ENCODE measurements around the gene CFHR3. TPM values are rescaled to one million over a fixed set of nuclear protein-coding genes. Genes with fewer than 3 reads are reported as not detected.

CFHR3 gene
- total RNA-seq = under 1 TPM in 1 of 9 donors, not detected in 8; 0.21 TPM
- under 1 TPM in 1 of 2 donors, not detected in 1; 0.15 TPM for polyA plus RNA-seq
- long read RNA-seq, donor 1 = 0 reads
- long read RNA-seq, donor 2 = 0 reads
- long read RNA-seq, donor 3 = 0 reads

DNA sequence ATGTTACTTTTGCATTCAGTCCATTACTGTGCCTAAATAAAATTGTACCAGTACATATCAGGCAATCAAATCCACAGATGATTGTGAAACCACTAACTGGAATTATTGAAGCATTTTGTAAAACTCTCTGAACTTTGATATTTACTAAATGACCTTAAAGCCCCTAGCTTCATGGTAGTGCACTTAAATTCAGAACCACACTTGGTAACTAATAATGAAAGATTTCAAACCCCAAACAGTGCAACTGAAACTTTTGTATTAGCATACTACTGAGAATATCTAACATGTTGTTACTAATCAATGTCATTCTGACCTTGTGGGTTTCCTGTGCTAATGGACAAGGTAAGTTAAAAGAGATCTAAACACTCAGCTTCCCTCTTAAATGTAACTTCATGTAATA, at the start of gene CFHR3:
CFHR3 (plus strand) TSS at position 238 of the 400 bp plus-strand sequence; CDS start at position 285, 47 bp downstream.
- H3K27ac ChIP-seq = no peak within 1 kb of the TSS
- H3K36me3 ChIP-seq = no peaks in the 10 kb centered on the region
- intact Hi-C loops (cut with DNase I) = no loop called here
- H3K27me3 ChIP-seq = no peaks in the 10 kb centered on the region
- TF ChIP-seq POLR2A (IDR thresholded peaks at IDR 0.05) = no peak
- TF ChIP-seq, protein P1, sequence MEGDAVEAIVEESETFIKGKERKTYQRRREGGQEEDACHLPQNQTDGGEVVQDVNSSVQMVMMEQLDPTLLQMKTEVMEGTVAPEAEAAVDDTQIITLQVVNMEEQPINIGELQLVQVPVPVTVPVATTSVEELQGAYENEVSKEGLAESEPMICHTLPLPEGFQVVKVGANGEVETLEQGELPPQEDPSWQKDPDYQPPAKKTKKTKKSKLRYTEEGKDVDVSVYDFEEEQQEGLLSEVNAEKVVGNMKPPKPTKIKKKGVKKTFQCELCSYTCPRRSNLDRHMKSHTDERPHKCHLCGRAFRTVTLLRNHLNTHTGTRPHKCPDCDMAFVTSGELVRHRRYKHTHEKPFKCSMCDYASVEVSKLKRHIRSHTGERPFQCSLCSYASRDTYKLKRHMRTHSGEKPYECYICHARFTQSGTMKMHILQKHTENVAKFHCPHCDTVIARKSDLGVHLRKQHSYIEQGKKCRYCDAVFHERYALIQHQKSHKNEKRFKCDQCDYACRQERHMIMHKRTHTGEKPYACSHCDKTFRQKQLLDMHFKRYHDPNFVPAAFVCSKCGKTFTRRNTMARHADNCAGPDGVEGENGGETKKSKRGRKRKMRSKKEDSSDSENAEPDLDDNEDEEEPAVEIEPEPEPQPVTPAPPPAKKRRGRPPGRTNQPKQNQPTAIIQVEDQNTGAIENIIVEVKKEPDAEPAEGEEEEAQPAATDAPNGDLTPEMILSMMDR (IDR thresholded peaks at IDR 0.05) = no peak
- H3K4me1 ChIP-seq = no peaks in the 10 kb centered on the region
- no peaks in the 10 kb centered on the region for H3K9me3 ChIP-seq
- no peak within 1 kb of the TSS for H3K4me3 ChIP-seq
- ATAC-seq (no peak), DNase-seq (no peak)

DNA sequence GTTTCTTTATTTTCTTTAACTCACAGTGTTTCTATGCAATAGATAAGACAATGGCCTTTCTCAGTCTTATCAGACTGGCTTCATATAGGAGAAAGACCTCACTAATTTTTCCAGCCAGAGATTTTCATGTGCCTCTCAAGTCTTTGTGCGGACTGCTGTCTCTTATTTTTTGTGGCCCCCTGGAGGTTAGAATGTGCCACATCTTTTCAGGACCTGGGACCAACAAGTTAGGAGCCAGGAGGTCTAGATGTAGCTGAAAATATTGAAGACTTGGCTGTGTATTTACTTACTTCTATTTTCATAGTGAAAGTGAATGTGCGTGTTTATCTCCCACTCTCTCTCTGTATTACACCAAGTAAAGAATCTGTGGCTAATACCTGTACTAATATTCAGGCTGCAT, 42.1 kb upstream of the CFHR3 start:
- WGBS, 4 donors = 90 to 95% (median 94%) methylated on average over 2 of the region's 2 CpGs
- H3K4me3 ChIP-seq = no peak overlapping the region
- H3K4me1 ChIP-seq = no peaks in the 10 kb centered on the region
- intact Hi-C loops (cut with DNase I) = no loop called here
- H3K36me3 ChIP-seq = peaks cover 0 to 44% (median 0%) of the 10 kb centered on the region in 9 donors
- peaks cover 0 to 17% (median 0%) of the 10 kb centered on the region in 12 donors for H3K9me3 ChIP-seq
- DNase-seq (no peak), ATAC-seq (no peak)
- TF ChIP-seq, protein P1 (IDR thresholded peaks at IDR 0.05) = no peak
- TF ChIP-seq POLR2A (IDR thresholded peaks at IDR 0.05) = no peak
- H3K27ac ChIP-seq = no peak overlapping the region
- H3K27me3 ChIP-seq = no peaks in the 10 kb centered on the region

DNA sequence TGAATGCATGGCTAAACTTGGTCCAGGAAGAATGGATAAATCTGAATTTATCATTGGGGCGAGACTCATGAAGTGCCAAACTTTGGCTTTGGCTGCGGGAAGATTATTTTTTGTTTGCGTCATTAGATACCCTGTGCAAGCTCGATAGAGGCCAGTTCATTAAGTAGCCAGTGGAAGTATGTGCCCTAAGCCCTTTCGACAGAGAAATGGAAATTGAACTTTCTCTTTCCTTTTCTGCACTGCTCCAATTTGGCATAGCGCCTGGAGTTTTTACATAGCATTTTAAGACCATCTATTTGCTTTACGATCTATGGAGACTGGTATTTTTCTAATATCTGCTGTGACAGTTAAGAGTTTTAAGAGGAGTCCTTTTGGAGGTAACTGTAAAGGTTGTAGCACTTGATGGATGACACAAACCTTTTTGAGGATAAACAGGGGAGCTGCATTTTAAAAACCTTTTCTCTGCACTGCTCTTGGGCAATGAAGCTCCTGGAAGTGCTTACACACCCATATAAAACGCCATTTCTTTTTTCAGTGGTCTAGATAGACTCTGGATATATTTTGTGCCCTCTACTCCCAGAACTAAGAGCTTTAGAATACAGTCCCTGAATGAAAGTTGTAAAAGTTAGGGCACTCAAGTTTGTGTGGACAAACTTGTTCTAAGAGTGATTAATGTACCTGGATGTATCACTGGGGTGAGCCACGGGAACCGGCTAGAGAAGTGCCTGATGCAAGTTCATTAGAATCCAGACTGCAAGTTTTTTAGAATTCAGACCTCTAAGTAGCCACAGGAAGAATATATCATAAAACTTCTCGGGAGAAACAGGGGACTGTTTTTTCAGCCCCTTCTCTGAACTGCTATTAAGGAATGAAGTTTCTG, 41.3 kb upstream of the CFHR3 start:
- 82 to 91% (median 90%) methylated on average over 11 of the region's 11 CpGs for WGBS, 4 donors
- TF ChIP-seq, protein P1 (IDR thresholded peaks at IDR 0.05) = no peak
- no peak for TF ChIP-seq POLR2A (IDR thresholded peaks at IDR 0.05)
- ATAC-seq (no peak), DNase-seq (no peak)
- no peaks in the 10 kb centered on the region for H3K4me1 ChIP-seq
- intact Hi-C loops (cut with DNase I) = no loop called here
- no peak overlapping the region for H3K4me3 ChIP-seq
- peaks cover 0 to 44% (median 0%) of the 10 kb centered on the region in 9 donors for H3K36me3 ChIP-seq
- H3K27ac ChIP-seq = peak overlapping the region in 1 of 12 donors; percentile 20
- peaks cover 0 to 17% (median 2%) of the 10 kb centered on the region in 12 donors for H3K9me3 ChIP-seq
- H3K27me3 ChIP-seq = no peaks in the 10 kb centered on the region

DNA sequence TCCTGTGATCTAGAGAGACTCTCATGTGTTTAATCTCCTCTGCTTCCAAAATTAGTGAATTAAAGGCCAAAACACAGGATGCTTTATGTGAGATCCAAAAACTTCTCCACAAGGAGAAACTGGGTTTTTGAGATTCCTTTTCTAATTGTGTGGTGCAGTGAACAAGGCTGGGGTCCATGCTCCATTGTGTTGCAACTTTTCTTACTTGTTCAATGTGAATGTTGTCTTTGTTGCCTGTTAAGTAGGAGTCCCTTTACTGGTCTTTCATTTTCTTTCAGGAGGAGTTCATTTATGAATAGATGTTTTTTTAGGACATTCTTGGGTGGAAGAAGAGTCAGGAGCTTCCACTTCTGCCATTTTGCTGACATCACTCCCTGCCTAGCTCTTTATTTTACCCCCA, 40.6 kb upstream of the CFHR3 start:
- intact Hi-C loops (cut with DNase I) = no loop called here
- no peak for ATAC-seq
- no peak for DNase-seq
- Histone ChIP-seq H3K4me1 (no peaks in the 10 kb centered on the region), H3K27me3 (no peaks in the 10 kb centered on the region), H3K4me3 (no peak overlapping the region), H3K27ac (no peak overlapping the region), H3K9me3 (peaks cover 0 to 18% (median 8%) of the 10 kb centered on the region in 12 donors), H3K36me3 (peaks cover 0 to 45% (median 0%) of the 10 kb centered on the region in 9 donors)
- TF ChIP-seq, protein P1 (IDR thresholded peaks at IDR 0.05) = no peak
- TF ChIP-seq POLR2A (IDR thresholded peaks at IDR 0.05) = no peak

All from heart left ventricle (tissue), 16 donors.